NCI-H146 treated with DMSO at 0.1 percent for 48 hours (cell line): ENCODE results near the gene RPGRIP1L.
"Not testable (repeated sequence)": the region's sequence is repeated elsewhere in the genome, so short reads cannot be mapped to it uniquely, and the experiment has no call there.

ENCODE experiments used
- DNase-seq: peaks from one replicate; lab custom pipeline; 2025; ENCODE audit not compliant: unreplicated experiment; lab: John Stamatoyannopoulos, UW

Gene RPGRIP1L

DNA sequence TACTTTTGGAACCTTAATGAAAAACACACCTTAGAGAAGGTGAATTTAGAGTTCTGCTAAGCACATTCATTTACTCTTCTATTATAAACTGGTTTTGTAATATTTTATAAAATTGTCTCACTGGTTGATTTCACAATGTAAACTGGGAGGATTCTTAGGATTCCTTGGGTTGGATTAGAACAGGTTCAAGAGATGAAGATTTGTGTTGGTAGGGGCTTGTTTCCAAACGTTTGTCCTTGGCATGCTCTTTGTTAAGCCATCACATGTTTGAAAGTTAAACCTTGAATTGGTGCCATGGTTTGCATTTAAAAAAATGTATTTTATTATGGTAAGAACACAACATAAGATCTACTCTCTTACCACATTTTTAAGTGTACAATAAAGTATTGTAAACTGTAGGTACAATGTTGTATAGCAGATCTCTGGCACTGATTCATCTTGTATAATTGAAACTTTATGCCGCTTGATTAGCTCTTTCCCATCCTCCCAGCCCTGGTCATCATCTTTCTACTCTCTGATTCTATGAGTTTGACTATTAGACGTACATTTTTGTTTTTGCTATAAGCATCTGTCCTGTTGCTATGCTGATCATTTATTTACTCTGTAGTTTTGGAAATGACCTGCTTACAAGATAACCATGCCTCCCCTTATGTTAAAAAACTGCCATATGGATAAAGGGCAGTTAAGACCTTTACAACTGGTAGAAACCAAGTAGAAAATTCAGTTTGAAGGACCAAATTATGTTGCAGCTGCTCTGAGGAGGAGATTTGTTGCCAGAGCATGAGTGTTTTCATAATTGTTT lies 9.9 kb upstream of the RPGRIP1L start:
- DNase-seq = no peak

GRCh38 chr16:53712065-53712464 lies 8.4 kb upstream of the RPGRIP1L start:
- DNase-seq = no peak

- no peak for DNase-seq
These were observed 7.7 kb upstream of the RPGRIP1L start for GRCh38 chr16:53711390-53711789.

DNA sequence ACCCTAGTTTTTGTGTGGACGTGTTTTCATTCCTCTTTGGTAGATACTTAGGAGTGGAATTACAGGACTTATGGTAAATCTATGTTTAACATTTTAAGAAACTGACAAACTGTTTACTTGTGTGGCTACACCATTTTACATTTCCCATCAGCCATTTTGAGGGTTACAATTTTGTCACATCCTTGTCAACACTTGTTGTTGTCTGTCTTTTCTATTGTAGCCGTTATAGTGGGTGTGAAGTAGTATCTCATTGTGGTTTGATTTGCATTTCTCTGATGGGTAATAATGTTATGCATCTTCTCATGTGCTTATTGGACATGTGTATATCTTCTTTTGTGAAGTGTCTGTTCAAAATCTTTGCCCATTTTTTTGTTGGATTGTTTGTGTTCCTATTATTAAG lies 4.8 kb upstream of the RPGRIP1L start:
- no peak for DNase-seq

GRCh38 chr16:53707671-53708070 lies 4.0 kb upstream of the RPGRIP1L start:
- DNase-seq = no peak

- DNase-seq = no peak
These were observed 770 bp upstream of the RPGRIP1L start for GRCh38 chr16:53704445-53704813.

DNA sequence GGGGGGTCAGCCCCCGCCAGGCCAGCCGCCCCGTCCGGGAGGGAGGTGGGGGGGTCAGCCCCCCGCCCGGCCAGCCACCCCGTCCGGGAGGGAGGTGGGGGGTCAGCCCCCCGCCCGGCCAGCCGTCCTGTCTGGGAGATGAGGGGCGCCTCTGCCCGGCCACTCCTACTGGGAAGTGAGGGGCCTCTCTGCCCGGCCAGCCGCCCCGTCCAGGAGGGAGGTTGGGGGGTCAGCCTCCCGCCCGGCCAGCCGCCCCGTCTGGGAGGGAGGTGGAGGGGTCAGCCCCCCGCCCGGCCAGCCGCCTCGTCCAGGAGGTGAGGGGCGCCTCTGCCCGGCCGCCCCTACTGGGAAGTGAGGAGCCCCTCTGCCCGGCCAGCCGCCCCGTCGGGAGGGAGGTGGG lies 5.4 kb downstream of the RPGRIP1L start:
- not testable (repeated sequence) for DNase-seq

DNA sequence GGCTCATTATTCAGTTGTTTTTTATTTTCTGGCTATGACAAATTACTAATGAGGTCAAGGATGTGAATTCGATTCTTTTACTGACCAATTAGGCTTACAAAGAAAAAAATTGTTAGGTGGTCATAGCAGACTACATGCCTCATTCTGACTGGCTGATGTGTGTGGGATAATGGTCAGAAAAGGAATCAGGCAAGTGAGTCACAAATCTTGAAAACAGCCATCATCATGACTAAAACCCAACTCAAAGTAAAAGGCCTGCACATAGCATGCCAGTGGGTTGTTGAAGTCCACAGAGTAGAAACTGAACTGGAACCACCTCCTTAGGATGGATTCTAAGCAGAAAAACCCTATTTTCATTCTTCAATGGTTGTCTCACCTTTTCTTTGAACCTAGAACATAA lies 8.6 kb downstream of the RPGRIP1L start:
- DNase-seq = no peak

DNA sequence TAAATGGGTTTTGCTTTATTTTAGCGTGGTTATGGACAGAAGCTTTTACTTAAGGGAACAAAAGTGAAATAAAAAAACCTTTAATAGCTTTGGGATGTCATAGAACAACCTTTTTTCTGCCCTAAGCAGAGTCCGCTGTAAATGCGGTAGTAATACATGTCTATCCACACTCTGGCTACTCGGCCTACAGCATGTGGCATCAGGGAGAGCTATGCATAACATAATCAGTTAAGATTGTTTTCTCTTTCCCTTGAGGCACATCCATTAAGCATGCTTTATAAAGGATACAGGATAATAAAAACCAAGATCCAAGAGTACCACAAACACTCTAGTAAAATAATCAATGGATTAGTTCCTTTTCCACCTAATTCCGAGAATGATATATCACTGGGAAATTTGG lies 10.3 kb downstream of the RPGRIP1L start:
- no peak for DNase-seq

GRCh38 chr16:53692146-53692545 lies 11.5 kb downstream of the RPGRIP1L start:
- DNase-seq = no peak

GRCh38 chr16:53690771-53691170 lies 12.9 kb downstream of the RPGRIP1L start:
- DNase-seq = no peak

DNA sequence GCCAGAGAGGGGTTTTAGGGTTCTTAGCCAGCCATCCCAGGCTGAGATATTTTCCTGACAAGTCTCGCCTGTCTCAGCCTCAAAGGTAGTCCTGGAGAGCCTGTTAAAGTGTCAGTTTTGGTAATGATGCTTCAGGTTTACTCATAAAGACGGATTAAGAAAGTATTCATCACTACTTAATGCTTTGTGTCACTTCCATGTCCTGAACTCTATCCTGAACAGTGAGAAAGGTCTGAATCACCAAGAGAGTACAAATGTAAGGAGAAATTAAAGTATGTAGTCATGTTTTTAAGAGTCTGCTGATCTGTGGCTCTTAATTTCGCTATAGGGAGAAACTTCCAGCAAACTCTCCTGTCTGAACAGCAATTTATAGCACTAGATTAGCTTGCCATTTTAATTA lies 14.0 kb downstream of the RPGRIP1L start:
- DNase-seq = no peak

DNA sequence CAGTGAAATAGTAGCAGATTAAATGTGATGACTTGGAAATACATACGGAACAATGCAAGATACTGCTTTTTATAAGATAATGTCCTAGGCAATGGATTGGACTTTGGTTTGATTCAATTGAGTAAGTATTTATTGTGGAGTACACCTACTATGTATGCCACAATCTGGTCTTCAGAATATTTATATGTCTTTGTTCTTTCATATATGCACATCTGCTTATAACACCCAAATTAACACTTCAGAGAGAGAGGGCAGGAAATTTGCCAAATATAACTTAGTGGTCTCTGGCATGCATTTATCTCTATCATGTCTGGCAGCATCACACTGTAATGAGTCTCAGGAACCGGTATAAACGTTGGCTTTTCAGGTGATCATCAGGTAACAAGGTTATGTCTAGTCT lies 16.9 kb downstream of the RPGRIP1L start:
- no peak for DNase-seq

GRCh38 chr16:53685334-53685733 lies 18.3 kb downstream of the RPGRIP1L start:
- not testable (repeated sequence) for DNase-seq

- DNase-seq = no peak
These were observed 22.3 kb downstream of the RPGRIP1L start for GRCh38 chr16:53681354-53681753.

DNA sequence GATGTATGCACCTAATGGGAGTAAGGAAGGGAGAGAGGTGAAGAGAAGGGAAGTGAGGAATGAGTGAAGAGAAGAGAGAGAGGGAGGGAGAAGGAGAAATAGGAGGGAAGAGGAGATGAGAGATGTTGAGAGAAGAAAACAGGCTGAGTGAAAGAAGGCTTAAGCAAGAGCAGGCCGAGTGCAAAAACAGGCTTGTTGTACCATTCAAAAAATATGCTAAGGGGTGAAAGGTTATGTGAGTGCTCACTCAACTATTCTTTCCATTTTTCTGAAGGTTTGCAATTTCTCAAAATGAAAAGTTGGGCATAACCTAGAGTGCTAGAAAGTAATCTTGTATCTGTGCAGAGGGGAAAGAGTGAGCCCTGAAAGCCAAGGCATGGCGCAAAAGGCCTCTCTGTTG lies 22.9 kb downstream of the RPGRIP1L start:
- DNase-seq = no peak

DNA sequence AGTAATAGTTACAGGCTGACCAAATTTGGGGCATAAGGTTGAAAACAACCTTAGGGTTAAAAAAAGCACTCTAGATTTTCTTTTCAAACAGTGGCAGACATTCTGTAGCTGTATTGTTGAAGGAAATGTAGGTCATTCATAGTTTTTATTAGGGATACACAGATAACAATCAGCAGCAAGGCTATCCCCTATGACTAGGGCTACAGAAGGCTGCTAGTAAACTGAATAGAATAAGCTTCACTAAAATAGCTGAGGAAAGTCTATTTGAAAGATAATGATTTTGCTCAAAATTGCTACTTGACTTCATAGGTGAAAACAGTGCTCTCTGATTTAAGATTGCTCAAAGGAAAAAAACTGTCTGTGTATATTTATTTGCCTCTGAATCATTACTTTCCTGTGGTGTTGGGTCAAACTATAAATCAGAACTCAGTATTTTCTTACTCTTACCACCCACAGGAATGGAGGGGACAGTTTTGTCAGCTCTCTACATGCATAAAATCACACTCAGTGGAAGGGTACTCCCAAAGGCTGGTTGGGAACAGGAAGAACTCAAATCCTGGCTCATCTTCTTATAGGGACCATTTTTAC lies 24.8 kb downstream of the RPGRIP1L start:
- no peak for DNase-seq

GRCh38 chr16:53678155-53678554 lies 25.5 kb downstream of the RPGRIP1L start:
- DNase-seq = no peak

DNA sequence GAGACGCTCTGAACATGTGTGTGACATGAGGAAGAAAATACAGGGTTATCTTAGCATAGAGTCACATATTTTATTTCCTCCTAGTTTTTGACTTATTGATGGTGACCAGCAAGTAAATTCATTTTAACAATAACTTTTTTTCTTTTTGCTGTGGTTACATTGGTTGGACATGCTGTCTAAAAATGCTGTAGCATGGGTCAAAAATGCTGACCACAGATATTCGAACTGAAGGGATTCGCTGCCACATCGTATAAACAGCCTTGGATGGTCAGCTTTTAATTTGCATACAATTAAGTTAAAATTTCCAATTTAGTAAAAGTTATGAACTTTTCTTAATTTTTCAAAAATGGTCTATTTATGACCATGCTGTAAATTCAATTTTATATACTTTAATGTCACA lies 30.5 kb downstream of the RPGRIP1L start:
- no peak for DNase-seq

- DNase-seq = no peak
These were observed 31.2 kb downstream of the RPGRIP1L start for GRCh38 chr16:53672461-53672860.

DNA sequence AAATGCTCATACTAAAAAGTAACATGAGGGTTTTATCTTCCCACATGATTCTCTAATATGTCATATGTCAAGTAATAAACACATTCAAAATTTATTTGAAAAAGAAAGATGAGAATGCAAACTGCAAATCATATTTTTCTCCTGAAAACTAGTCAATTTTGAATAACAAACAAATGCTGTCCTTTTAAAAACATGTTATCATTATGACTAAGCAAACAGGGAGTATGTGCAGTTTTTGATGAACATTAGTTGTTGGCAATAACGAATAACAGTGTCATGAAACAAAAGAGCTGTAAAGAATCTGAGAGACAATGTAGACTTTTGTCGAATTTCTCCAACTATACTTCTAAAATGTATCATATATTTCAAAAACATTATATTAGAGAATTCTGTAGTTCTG lies 34.8 kb downstream of the RPGRIP1L start:
- DNase-seq = no peak

DNA sequence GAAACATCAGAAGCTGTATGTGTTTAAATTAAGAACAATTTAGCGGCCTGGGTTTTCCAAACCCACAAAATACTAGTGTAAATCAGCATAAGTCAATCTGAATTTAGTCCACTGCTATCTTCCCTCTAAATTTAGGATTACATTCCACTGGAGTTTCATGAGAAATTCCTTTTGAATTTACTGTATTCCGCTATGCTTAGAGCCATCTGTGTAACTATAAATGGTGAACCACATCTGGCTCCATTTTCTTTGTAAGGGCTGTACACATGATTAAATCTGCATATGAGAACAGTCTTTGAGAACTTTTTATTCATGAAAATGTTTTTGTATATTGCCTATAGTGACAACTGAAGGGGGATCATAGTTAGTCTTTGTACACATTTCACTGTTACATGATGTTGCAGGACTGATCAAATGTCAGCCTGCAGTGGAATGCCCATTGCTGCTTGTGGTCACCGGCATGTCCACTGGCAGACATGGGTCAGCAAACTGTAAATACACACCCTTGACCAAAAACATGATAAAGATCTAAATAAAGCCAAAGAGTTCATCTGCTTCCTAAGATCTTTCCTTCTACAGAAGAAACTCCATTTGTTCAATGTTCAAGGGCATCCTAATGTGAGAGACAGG lies 36.8 kb downstream of the RPGRIP1L start:
- no peak for DNase-seq
